ELF-1 (cell line): ENCODE measurements around the gene ARHGEF28.

Experiments used
- DNase-seq: peaks from one replicate; pipeline ENCODE4 v3.0.0-alpha.2; 2016; ENCODE audit warnings: low read depth, low spot score

Gene ARHGEF28

GRCh38 chr5:73938280-73938937, 312.4 kb downstream of the ARHGEF28 start:
- no peak for DNase-seq

DNA sequence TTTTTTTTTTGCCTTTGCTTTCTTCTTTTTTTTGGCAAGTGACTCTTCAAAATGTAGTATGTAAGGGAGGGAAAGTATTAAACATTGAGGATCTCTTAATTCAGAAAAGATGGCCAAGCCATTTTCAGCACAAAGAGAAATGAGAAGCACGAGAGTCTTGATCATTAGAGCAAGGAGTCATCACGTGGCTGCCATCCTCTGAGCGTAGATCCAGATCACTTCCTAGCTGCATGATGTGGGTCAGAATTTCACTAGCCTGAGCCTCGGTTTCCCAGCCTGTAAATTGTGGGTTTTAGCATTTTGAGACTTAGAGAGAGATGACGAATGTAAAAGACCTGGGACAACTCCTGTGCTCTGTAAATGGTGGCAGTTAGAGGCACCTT, 312.9 kb downstream of the ARHGEF28 start:
- no peak for DNase-seq

DNA sequence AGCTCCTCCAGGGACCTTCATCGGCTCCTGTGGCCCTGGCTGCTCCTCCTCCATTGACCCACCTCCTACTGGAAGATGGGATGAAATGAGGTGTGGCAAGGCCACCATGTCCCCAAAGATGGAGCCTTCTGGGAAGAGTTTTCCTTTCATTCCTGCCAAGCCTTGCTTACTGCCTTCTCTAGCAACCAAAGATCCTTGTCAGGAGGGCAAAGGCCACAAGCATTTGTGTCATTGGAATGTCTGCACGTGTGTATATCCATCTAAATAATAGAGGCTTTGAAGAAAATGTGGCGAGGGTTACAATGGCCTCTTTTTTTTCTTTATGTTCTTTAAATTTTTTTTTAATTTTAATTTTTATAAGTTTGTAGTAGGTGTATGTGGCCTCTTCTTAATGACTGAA, 313.6 kb downstream of the ARHGEF28 start:
- DNase-seq = no peak

- no peak for DNase-seq
These were observed 314.0 kb downstream of the ARHGEF28 start for GRCh38 chr5:73940026-73940425.

GRCh38 chr5:73940801-73941200, 314.8 kb downstream of the ARHGEF28 start:
- DNase-seq = no peak

DNA sequence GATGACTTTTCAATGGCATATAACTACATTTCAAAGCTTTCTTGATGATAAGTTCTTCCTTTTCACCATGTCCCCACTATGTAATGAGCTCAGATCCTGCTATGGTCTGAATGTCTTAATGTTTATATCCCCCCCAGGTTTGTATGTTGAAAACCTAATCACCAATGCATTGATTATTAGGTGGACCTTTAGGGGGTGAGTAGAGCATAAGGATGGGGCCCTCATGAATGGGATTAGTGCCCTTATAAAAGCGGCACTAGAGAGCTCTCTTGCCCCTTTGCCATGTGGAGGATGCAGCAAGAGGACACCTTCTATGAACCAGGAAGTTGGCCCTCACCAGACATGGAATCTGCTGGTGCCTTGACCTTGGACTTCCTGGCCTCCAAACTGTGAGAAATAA, 316.8 kb downstream of the ARHGEF28 start:
- no peak for DNase-seq

DNA sequence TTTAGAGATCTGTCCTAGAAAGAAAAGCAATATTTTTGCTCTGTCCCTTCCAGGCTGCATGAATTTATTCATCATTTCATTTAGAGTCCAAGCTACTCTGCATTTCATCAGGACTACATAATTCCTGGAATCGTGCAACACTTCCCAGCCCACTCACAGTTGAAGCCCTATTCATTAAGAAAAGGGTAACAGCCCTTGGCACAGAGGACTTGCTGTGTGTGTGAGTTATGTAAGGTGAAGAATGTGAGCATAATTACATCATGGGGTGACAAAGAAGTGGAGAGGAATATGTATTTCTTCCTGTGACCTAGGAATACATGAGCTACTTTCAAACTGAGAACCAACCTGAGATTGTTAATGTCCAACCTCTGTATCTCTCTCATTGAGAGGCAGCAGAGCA, 317.4 kb downstream of the ARHGEF28 start:
- no peak for DNase-seq

GRCh38 chr5:73944581-73944980, 318.6 kb downstream of the ARHGEF28 start:
- DNase-seq = no peak

DNA sequence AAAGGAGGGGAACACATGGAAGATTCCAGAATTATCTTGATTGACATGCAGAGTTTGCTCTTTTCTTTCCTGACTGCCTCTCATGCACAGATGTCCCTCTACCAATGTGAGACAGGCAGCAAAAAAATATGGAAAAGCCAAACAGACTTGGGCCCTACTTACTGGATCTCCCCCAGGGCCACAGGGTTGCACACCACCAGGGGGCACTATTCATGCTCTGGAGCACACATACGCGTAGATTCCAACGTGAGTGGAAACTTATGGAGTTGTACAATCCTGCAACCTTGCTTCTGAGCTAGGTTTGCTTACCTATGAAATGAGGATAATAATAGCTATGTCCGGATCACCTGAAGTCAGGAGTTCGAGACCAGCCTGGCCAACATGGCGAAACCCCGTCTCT, 319.5 kb downstream of the ARHGEF28 start:
- DNase-seq = no peak

DNA sequence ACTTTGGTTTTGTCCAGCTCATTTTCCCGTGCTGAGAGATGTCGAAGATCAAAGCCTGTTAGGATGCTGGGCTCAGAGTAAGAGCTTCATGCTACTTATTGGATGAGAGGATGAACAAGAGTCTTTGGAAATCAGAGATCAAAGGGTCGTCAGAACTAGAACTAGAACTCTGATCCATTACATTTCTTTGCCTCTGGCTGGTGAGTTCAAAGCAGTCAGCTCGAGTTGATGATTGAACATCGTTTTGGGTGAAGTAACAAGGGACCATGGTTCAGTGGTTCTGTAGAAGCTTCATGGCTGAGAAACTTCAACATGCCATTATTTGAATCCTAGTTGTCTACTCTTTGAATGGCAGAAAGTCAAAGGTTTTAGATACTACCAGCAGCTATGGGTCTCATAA, 320.3 kb downstream of the ARHGEF28 start:
- DNase-seq = no peak

DNA sequence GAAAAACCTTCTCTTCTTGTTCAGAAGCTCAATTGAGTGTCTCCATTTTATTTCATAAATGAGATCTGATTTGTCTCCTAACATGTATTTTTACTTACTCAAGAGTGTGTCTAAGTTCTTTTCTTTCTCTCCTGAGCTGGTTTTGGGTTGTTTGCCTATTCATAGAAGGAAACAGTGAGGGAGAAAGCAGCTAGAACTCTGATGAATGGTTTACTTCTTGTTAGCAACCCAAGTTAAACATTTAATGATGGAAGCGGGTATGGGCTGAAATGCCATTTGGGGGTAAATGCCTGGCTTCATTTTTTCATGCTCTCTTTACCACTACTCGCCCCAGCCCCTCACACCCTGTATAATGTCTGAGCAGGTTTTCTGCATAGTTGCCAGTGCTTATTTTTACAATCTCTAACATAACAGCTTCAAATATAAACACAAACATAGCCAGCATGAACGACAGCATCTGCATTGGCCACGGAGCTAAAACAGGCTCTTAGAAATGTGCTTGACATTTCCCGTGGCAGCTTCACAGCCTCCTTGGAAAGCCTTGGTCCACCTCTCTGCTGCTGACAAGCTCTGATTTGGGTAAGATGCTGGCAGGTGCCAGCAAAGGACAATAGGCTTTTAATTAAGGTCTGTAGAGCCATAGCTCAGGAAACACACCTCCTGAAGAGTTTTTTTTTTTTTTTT, 321.1 kb downstream of the ARHGEF28 start:
- no peak for DNase-seq

GRCh38 chr5:73947906-73948640, 322.1 kb downstream of the ARHGEF28 start:
- no peak for DNase-seq

- DNase-seq = no peak
These were observed 322.7 kb downstream of the ARHGEF28 start for GRCh38 chr5:73948720-73949119.

- no peak for DNase-seq
These were observed 324.5 kb downstream of the ARHGEF28 start for GRCh38 chr5:73950441-73950873.

- no peak for DNase-seq
These were observed 325.0 kb downstream of the ARHGEF28 start for GRCh38 chr5:73950912-73951430.

- DNase-seq = no peak
These were observed 326.9 kb downstream of the ARHGEF28 start for GRCh38 chr5:73952872-73953271.

- DNase-seq = no peak
These were observed 328.4 kb downstream of the ARHGEF28 start for GRCh38 chr5:73954381-73954780.

DNA sequence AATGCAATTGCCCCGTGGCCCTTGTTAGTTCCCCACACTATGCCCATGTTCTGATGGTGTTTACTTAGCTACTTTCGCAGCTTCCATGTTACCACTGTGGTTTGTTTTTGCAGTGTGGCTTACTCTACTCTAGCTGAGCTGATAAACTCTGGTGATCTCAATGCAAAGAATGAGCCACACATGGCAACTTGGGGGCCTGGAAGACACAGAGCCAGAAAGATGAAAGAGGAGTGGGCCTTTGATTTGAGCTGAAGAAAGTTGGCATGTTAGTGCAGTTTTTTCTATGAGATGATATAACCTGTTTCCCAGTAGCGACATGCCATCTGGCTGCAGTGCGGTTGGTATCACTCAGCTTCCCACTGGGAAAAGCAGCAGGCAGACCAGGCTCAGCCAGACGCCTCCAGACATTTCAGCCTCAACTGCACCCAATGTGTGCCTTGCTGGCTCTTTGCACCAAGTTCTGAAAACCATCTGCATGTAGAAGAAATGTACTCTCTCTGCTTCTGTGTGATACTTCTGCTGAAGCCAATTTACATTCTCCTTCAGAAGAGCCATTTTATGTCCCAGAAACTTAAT, 329.4 kb downstream of the ARHGEF28 start:
- no peak for DNase-seq

DNA sequence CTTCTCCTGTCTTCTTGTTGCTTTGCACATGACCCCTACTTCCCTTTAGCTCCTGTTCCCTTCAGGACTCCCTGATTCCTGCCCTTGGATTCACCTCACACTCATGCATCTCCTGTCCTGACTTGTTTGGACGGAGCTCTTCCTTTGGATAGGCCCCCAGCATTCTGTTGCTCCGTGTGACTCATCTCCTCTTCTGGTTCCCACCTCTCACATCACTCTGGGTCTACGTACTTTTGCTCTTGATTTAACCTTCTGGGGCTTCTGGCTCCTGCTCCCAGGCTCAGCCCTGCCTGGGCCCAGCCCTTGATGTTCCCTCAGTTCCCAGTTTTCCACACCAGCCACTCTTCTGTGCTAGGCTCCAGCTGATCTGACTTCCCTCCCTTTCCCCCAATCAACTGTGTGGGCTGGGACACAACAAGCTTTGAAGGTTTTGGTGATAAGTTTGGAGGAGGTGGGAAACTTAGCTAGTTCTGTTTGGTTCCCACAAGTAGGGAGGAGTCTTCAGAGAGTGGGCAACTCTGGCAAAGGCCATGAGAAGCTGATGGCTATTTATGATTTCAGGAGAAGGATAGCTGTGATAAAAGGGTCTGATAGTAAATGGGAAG, 331.5 kb downstream of the ARHGEF28 start:
- no peak for DNase-seq

GRCh38 chr5:73958037-73958436, 332.0 kb downstream of the ARHGEF28 start:
- no peak for DNase-seq

GRCh38 chr5:73960023-73960422, 334.0 kb downstream of the ARHGEF28 start:
- no peak for DNase-seq

GRCh38 chr5:73960426-73960825, 334.4 kb downstream of the ARHGEF28 start:
- no peak for DNase-seq
